GM12891 (cell line): ENCODE data around the gene CDC23.

Experiments used
- POLR2A ChIP-seq: IDR thresholded peaks from 2 replicates; pipeline ENCODE4 v1.6.1; 2011; ENCODE audit warnings: low read depth, low read length, control low read depth
- TAF1 ChIP-seq: IDR thresholded peaks from 2 replicates; pipeline ENCODE4 v1.6.1; 2011; ENCODE audit warnings: low read depth, low read length, control low read depth

- TF ChIP-seq TAF1 (no peak), POLR2A (no peak)
These were observed 33.8 kb downstream of the CDC23 start for GRCh38 chr5:138179277-138179857.
